Measurements from ENCODE around the gene SLC38A6.

GRCh38 chr14:61043506-61043905 is 62.5 kb downstream of the SLC38A6 start:
- TF ChIP-seq, protein P1, sequence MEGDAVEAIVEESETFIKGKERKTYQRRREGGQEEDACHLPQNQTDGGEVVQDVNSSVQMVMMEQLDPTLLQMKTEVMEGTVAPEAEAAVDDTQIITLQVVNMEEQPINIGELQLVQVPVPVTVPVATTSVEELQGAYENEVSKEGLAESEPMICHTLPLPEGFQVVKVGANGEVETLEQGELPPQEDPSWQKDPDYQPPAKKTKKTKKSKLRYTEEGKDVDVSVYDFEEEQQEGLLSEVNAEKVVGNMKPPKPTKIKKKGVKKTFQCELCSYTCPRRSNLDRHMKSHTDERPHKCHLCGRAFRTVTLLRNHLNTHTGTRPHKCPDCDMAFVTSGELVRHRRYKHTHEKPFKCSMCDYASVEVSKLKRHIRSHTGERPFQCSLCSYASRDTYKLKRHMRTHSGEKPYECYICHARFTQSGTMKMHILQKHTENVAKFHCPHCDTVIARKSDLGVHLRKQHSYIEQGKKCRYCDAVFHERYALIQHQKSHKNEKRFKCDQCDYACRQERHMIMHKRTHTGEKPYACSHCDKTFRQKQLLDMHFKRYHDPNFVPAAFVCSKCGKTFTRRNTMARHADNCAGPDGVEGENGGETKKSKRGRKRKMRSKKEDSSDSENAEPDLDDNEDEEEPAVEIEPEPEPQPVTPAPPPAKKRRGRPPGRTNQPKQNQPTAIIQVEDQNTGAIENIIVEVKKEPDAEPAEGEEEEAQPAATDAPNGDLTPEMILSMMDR (IDR thresholded peaks at IDR 0.05; ENCODE audit: control extremely low read depth in 1 of 3, insufficient read depth in 1 of 3, low read depth in 1 of 3, low read length in 3 of 3): no peak
- TF ChIP-seq, protein P2, sequence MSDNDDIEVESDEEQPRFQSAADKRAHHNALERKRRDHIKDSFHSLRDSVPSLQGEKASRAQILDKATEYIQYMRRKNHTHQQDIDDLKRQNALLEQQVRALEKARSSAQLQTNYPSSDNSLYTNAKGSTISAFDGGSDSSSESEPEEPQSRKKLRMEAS (IDR thresholded peaks at IDR 0.05): no peak
- no peak for TF ChIP-seq JUND (IDR thresholded peaks at IDR 0.05; ENCODE audit: low read length)
- TF ChIP-seq ZNF274 (IDR thresholded peaks at IDR 0.05; ENCODE audit: borderline replicate concordance, extremely low read depth, low read length): no peak
- TF ChIP-seq KDM1A (IDR thresholded peaks at IDR 0.05; ENCODE audit: borderline replicate concordance, low read length): no peak
- no peak for TF ChIP-seq SIX5 (IDR thresholded peaks at IDR 0.05; ENCODE audit: low read depth, low read length)
- no peak for TF ChIP-seq EZH2 (IDR thresholded peaks at IDR 0.05; ENCODE audit: low read depth, low read length, severe bottlenecking)
- TF ChIP-seq GTF2F1 (IDR thresholded peaks at IDR 0.05; ENCODE audit: borderline replicate concordance, low read depth, low read length): no peak
- TF ChIP-seq HDAC2 (IDR thresholded peaks at IDR 0.05; ENCODE audit: borderline replicate concordance in 1 of 2, low read depth in 2 of 2, low read length in 2 of 2): no peak
